ENCODE measurements around the gene RPS14. TPM values are rescaled to one million over a fixed set of nuclear protein-coding genes. Genes with fewer than 3 reads are reported as not detected.
"Not testable (repeated sequence)": the region's sequence is repeated elsewhere in the genome, so short reads cannot be mapped to it uniquely, and the experiment has no call there.

The RPS14 gene
- total and polyA plus RNA-seq, 9 of the 15 experiments (the other 6 are each of a cell fraction or from before 2014, with no cell fraction given) = 1,824 to 5,983 (median 3,017) TPM

- DNase-seq (ENCODE audit: extremely low read depth in 1 of 4, low spot score in 3 of 4); H3K9ac ChIP-seq (ENCODE audit: insufficient read depth in 1 of 2, low read depth in 2 of 2, low read length in 2 of 2); CTCF ChIA-PET (ENCODE audit: low intra/inter-chr PET ratio); ATAC-seq; H3K79me2 ChIP-seq (ENCODE audit: control insufficient read depth, insufficient read depth, low read length); H3K27me3 ChIP-seq (ENCODE audit: control insufficient read depth in 2 of 2, insufficient read depth in 2 of 2, low read length in 2 of 2); H3K27ac ChIP-seq (ENCODE audit: extremely low read depth, low read depth, low read length); H4K20me1 ChIP-seq (replicated peaks; ENCODE audit: control insufficient read depth, insufficient read depth, low read length); H3K4me2 ChIP-seq (ENCODE audit: insufficient read depth, low read length); H3K4me3 ChIP-seq; POLR2A ChIA-PET; BruUV-seq (replicated peaks); H3K36me3 ChIP-seq (ENCODE audit: control insufficient read depth, insufficient read depth, low read length); FAIRE-seq; H3K9me1 ChIP-seq (ENCODE audit: control insufficient read depth, insufficient read depth, low read length); H3K9me3 ChIP-seq (replicated peaks; ENCODE audit: control insufficient read depth, insufficient read depth, low read depth, low read length): not testable (repeated sequence)
- WGBS (ENCODE audit: insufficient coverage, low coverage, missing lambda C conversion rate) = 36% methylated on average over 6 of the region's 8 CpGs
- peak; percentile 44; the same call in 1 of the 2 replicates for TF ChIP-seq SPI1 (IDR thresholded peaks at IDR 0.05; ENCODE audit: borderline replicate concordance, low read depth, low read length)
- 0 out of 2 replicates have a peak, but pooled peaks have one; percentile 33 for TF ChIP-seq ZBTB33 (CRISPR knock-in tag; IDR thresholded peaks at IDR 0.05)
- Histone ChIP-seq H2AFZ (ENCODE audit: low read depth, low read length) (peak overlapping the region; percentile 44; the same call in 1 of the 2 replicates), H3K4me1 (replicated peaks in 1 of 2; ENCODE audit: control insufficient read depth in 2 of 2, insufficient read depth in 2 of 2, low read length in 2 of 2) (peaks cover 7 to 13% of the 10 kb centered on the region in 2 experiments; a peak in 4 of 5 replicates)
- in situ Hi-C loops (cut with MboI) (loop anchor here (10.0 kb wide), 2 partner anchors 201 to 391 kb away; partner anchors contain the start of gene IRGM), intact Hi-C loops (cut with micrococcal nuclease) (loop anchor here (10.0 kb wide), 1 partner anchor 321 kb away; the partner anchor contains the start of gene SMIM3)
Observed at GRCh38 chr5:150454027-150454426, 4.5 kb upstream of the RPS14 start.

- TF ChIP-seq ZNF263 (CRISPR knock-in tag; IDR thresholded peaks at IDR 0.05; ENCODE audit: borderline replicate concordance) (peak; percentile 68; the same call in 1 of the 2 replicates), ZNF785 (CRISPR knock-in tag; IDR thresholded peaks at IDR 0.05) (no peak)
- no peak overlapping the region for H3K27ac ChIP-seq (ENCODE audit: extremely low read depth, low read depth, low read length)
- H3K4me2 ChIP-seq (ENCODE audit: insufficient read depth, low read length) = no peak overlapping the region
- FAIRE-seq (no peak), ATAC-seq (no peak), DNase-seq (ENCODE audit: extremely low read depth in 1 of 4, low spot score in 3 of 4) (no peak)
- ChIA-PET POLR2A (interaction anchor here (0.7 kb wide), 1 partner anchor 9 kb away, joined by 3 read pairs; no protein-coding TSS in a partner anchor), CTCF (ENCODE audit: low intra/inter-chr PET ratio) (no interaction called here)
- H3K36me3 ChIP-seq (ENCODE audit: control insufficient read depth, insufficient read depth, low read length) = peaks cover 16% of the 10 kb centered on the region
- H3K9ac ChIP-seq (ENCODE audit: insufficient read depth in 1 of 2, low read depth in 2 of 2, low read length in 2 of 2) = no peak overlapping the region
- peaks cover 17% of the 10 kb centered on the region for H3K79me2 ChIP-seq (ENCODE audit: control insufficient read depth, insufficient read depth, low read length)
- intact Hi-C loops (cut with micrococcal nuclease) (loop anchor here (10.0 kb wide), 1 partner anchor 322 kb away; the partner anchor contains the start of gene SMIM3), in situ Hi-C loops (cut with MboI) (loop anchor here (10.0 kb wide), 2 partner anchors 202 to 392 kb away; partner anchors contain the start of gene IRGM)
- BruUV-seq (replicated peaks) = no TSS peak
- no peak overlapping the region for H3K4me3 ChIP-seq
- peaks cover 4 to 8% of the 10 kb centered on the region in 2 experiments; a peak in 4 of 5 replicates for H3K4me1 ChIP-seq (replicated peaks in 1 of 2; ENCODE audit: control insufficient read depth in 2 of 2, insufficient read depth in 2 of 2, low read length in 2 of 2)
- H2AFZ ChIP-seq (ENCODE audit: low read depth, low read length) = no peak overlapping the region
- H3K9me1 ChIP-seq (ENCODE audit: control insufficient read depth, insufficient read depth, low read length) = no peaks in the 10 kb centered on the region
- H3K27me3 ChIP-seq (ENCODE audit: control insufficient read depth in 2 of 2, insufficient read depth in 2 of 2, low read length in 2 of 2) = no peaks in the 10 kb centered on the region
- H3K9me3 ChIP-seq (replicated peaks; ENCODE audit: control insufficient read depth, insufficient read depth, low read depth, low read length) = no peaks in the 10 kb centered on the region
- peaks cover 11% of the 10 kb centered on the region for H4K20me1 ChIP-seq (replicated peaks; ENCODE audit: control insufficient read depth, insufficient read depth, low read length)
- WGBS (ENCODE audit: insufficient coverage, low coverage, missing lambda C conversion rate) = 77% methylated on average over 4 of the region's 4 CpGs
Observed at GRCh38 chr5:150452914-150453313, 3.4 kb upstream of the RPS14 start.
